ENCODE measurements around the gene EML1.

EML1 gene

DNA sequence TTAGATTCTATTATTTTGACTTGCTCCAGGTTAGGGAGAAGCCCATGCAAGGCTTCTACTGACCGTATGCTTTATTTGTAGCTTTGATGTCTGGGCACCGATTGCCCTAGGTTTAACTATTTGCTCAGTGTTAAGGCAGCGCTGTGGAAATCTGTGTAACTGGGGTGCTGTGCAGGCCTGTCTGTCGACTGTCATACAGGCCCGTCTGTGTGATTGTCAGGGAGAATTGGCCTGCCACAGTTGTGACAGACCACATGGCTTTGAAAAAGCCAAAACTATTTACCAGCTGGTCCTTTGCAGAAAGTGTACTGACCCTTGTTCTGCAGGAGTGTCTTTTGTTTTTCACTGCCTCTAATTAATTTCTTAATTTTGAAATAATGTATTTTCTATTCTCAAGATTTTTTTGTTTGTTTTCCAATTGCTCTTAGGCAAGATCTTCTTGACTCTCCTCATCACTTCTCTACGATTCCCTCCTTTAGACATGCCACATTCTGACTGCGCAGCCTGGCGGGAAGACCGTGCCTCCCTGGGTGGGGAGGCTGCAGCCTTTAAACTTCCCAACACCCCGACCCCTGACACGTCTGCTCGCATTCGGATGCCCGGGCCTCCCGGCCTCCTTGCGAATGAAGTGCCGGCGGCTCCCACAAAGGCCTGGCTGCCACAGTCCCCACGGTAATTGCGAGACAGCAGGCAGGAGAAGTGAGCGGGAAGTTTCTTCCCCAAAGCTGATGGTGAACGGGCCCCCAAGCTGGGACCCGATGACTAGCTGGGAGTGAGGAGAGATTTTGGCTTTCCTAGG lies 173.0 kb downstream of the EML1 start:
- H3K9me3 ChIP-seq (ENCODE audit: control insufficient read depth in 1 of 2, low read length in 2 of 2): no peaks in the 10 kb centered on the region
- no peaks in the 10 kb centered on the region for H3K36me3 ChIP-seq (ENCODE audit: control insufficient read depth in 1 of 2, insufficient read depth in 2 of 2, low read length in 2 of 2)
- H3K4me1 ChIP-seq (ENCODE audit: control insufficient read depth in 1 of 2, insufficient read depth in 2 of 2, low read length in 2 of 2): peaks cover 0 to 4% of the 10 kb centered on the region in 2 donors
- H3K27ac ChIP-seq (ENCODE audit: low read length): no peak overlapping the region
- H3K4me3 ChIP-seq (ENCODE audit: low read depth in 1 of 2, low read length in 2 of 2): no peak overlapping the region
- no peaks in the 10 kb centered on the region for H3K27me3 ChIP-seq (ENCODE audit: low read depth, low read length)

DNA sequence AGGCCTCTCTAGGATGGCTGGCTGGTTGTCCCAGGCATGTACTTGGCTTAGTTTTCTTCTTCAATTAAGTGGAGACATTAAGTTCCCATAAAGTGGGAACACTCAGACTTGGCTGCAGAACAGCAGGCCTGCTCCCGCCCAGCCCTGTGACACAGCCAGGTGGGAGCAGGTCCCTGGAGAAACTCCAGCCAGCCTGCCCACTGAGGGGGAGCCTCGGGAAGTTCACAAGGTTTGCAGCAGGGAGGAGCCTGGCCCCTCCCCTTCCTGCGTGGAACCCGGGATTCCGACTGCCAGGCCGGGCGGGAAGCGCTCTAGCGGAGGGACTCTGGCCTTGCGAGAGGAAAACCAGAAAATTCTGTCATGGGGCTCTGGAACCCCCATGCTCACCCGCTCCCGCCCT lies 173.7 kb downstream of the EML1 start:
- Histone ChIP-seq H3K27me3 (ENCODE audit: low read depth, low read length) (no peaks in the 10 kb centered on the region), H3K4me1 (ENCODE audit: control insufficient read depth in 1 of 2, insufficient read depth in 2 of 2, low read length in 2 of 2) (peaks cover 0 to 4% of the 10 kb centered on the region in 2 donors), H3K27ac (ENCODE audit: low read length) (no peak overlapping the region), H3K9me3 (ENCODE audit: control insufficient read depth in 1 of 2, low read length in 2 of 2) (no peaks in the 10 kb centered on the region), H3K4me3 (ENCODE audit: low read depth in 1 of 2, low read length in 2 of 2) (no peak overlapping the region), H3K36me3 (ENCODE audit: control insufficient read depth in 1 of 2, insufficient read depth in 2 of 2, low read length in 2 of 2) (no peaks in the 10 kb centered on the region)

DNA sequence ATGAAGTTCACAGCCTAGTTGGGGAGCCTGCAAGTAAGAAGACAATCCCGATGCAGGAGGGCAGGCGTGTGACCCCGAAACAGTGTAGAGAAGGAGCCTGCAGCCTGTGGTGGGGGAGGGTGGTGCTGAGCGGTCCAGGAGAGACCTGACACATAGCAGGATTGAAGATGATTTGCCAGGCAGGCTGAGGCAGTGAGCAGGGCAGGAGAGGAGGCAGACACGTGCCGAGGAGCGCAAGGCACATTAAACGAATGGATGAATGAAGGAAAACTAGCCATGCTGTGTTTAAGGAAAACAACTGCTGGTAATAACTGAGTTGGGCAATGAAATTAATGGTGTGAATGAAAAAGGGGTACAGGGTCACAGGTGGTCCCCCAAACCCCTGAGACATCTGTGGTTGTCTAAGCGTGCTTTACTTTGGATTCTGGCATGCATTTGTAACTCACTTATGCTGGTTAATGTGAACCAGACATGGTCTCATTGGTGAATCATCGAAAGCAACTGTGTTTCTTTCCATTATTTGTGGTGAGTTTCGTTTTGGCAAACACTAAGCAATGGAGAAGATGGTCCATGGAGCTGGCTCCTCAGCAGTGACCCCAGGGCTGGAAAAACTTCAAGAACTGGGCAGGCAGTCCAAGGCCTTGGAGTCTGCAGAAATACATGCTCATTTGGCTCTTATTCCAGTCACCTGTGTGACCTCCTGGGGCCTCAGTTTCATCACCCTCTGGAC lies 175.1 kb downstream of the EML1 start:
- Histone ChIP-seq H3K36me3 (ENCODE audit: control insufficient read depth in 1 of 2, insufficient read depth in 2 of 2, low read length in 2 of 2) (no peaks in the 10 kb centered on the region), H3K27me3 (ENCODE audit: low read depth, low read length) (no peaks in the 10 kb centered on the region), H3K9me3 (ENCODE audit: control insufficient read depth in 1 of 2, low read length in 2 of 2) (no peaks in the 10 kb centered on the region), H3K27ac (ENCODE audit: low read length) (no peak overlapping the region), H3K4me1 (ENCODE audit: control insufficient read depth in 1 of 2, insufficient read depth in 2 of 2, low read length in 2 of 2) (peaks cover 0 to 10% of the 10 kb centered on the region in 2 donors), H3K4me3 (ENCODE audit: low read depth in 1 of 2, low read length in 2 of 2) (no peak overlapping the region)

DNA sequence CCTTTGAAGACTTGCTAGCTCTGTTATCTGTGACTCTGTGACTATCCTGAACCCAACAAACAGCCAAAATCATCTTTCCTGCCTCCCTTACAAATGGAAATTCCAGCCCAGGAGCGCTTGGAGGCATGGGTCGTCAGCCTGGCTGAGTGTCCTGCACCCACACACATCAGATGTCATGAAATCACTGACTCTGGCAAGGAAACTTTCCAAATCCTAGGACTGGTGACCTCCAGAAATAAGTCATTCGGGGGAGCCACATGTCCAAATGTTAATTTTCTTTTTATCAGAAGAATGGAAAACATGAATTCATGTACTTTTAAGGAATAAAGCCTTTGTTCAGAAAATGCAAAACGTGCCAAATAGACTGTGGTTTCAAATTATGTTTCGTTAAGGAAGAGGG lies 175.7 kb downstream of the EML1 start:
- no peaks in the 10 kb centered on the region for H3K27me3 ChIP-seq (ENCODE audit: low read depth, low read length)
- no peaks in the 10 kb centered on the region for H3K9me3 ChIP-seq (ENCODE audit: control insufficient read depth in 1 of 2, low read length in 2 of 2)
- no peak overlapping the region for H3K27ac ChIP-seq (ENCODE audit: low read length)
- no peak overlapping the region for H3K4me3 ChIP-seq (ENCODE audit: low read depth in 1 of 2, low read length in 2 of 2)
- H3K4me1 ChIP-seq (ENCODE audit: control insufficient read depth in 1 of 2, insufficient read depth in 2 of 2, low read length in 2 of 2): peaks cover 0 to 10% of the 10 kb centered on the region in 2 donors
- no peaks in the 10 kb centered on the region for H3K36me3 ChIP-seq (ENCODE audit: control insufficient read depth in 1 of 2, insufficient read depth in 2 of 2, low read length in 2 of 2)

DNA sequence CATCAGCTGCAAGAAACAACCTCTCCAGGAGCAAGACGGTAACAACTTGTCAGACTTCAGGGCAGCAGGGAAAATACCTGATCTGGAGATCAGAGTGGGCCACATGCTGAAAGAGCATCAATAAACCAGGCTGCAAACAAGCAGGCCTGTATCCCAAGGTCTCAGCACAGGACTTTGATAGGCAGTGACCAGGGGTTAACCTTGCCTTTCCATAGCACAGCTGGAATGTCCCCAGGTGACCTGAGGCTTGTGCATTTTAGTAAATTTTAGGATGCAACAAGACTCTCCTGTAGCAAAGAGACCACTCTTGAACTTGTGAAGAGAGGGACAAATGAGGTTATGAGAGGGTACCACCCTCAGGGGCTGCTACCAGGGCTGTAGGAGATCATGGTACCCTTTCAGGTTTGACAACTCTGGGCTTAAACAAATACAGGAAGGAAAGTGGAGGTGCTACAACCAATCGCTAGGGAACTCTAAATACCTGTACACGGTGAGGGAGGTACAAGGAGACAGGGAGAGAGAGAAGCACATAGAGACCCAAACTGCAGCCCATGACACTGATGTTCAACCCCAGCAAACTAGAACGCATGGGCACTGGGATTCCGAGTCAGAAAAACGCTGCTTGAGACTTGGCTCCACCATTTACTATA lies 176.6 kb downstream of the EML1 start:
- peaks cover 0 to 4% of the 10 kb centered on the region in 2 donors for H3K9me3 ChIP-seq (ENCODE audit: control insufficient read depth in 1 of 2, low read length in 2 of 2)
- H3K27ac ChIP-seq (ENCODE audit: low read length): no peak overlapping the region

DNA sequence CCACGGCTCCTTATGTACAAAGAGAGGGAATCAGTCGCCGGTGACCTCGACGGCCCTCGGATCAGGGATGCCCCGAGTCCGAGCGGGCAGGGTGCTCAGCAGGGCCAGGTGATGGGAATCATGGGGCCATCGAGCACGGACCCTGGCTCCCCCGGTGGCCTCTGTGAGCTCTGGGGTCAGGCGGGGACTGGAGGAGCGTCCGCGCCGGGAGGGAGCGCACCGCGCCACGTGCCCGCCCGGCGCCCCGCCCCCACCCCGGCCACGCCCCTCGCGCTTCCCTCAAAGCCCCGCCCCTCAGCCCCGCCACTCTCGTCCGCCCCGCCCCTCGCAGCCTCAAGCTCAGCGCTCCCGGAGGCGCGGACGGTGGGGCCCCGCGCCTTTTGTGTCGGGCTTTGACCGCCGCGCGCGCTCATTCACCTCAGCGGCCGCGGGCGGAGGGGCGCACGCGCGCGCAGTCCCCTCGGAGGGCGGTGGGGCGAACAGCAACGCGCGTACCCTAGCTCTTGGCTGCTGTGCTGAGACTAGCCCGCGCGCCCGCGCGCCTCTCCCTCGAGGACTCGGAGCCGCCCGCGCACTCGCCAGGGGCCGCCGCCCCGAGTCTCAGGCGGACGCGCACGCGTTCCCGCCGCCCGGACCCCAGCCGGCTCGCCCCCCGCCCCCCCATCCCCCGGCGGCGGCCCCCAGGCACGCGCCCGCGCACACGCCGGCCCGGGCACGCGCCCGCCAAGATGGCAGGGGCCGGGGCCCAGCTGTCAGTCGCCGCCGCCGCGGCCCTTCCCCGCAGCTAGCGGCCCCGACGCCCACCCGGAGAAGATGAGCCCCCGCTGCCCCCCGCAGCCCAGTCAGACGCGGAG lies 178.1 kb downstream of the EML1 start:
- peak overlapping the region in 1 of 2 donors; percentile 69 for H3K4me3 ChIP-seq (ENCODE audit: low read depth in 1 of 2, low read length in 2 of 2)
- H3K4me1 ChIP-seq (ENCODE audit: control insufficient read depth in 1 of 2, insufficient read depth in 2 of 2, low read length in 2 of 2): peaks cover 0 to 10% of the 10 kb centered on the region in 2 donors
- H3K27me3 ChIP-seq (ENCODE audit: low read depth, low read length): no peaks in the 10 kb centered on the region
- peaks cover 0 to 10% of the 10 kb centered on the region in 2 donors for H3K9me3 ChIP-seq (ENCODE audit: control insufficient read depth in 1 of 2, low read length in 2 of 2)
- H3K36me3 ChIP-seq (ENCODE audit: control insufficient read depth in 1 of 2, insufficient read depth in 2 of 2, low read length in 2 of 2): no peaks in the 10 kb centered on the region
- H3K27ac ChIP-seq (ENCODE audit: low read length): no peak overlapping the region

More for the DNA sequence above, 176.6 kb downstream of the EML1 start:
- Histone ChIP-seq H3K4me1 (ENCODE audit: control insufficient read depth in 1 of 2, insufficient read depth in 2 of 2, low read length in 2 of 2) (peaks cover 0 to 10% of the 10 kb centered on the region in 2 donors), H3K27me3 (ENCODE audit: low read depth, low read length) (no peaks in the 10 kb centered on the region), H3K36me3 (ENCODE audit: control insufficient read depth in 1 of 2, insufficient read depth in 2 of 2, low read length in 2 of 2) (no peaks in the 10 kb centered on the region), H3K4me3 (ENCODE audit: low read depth in 1 of 2, low read length in 2 of 2) (no peak overlapping the region)

DNA sequence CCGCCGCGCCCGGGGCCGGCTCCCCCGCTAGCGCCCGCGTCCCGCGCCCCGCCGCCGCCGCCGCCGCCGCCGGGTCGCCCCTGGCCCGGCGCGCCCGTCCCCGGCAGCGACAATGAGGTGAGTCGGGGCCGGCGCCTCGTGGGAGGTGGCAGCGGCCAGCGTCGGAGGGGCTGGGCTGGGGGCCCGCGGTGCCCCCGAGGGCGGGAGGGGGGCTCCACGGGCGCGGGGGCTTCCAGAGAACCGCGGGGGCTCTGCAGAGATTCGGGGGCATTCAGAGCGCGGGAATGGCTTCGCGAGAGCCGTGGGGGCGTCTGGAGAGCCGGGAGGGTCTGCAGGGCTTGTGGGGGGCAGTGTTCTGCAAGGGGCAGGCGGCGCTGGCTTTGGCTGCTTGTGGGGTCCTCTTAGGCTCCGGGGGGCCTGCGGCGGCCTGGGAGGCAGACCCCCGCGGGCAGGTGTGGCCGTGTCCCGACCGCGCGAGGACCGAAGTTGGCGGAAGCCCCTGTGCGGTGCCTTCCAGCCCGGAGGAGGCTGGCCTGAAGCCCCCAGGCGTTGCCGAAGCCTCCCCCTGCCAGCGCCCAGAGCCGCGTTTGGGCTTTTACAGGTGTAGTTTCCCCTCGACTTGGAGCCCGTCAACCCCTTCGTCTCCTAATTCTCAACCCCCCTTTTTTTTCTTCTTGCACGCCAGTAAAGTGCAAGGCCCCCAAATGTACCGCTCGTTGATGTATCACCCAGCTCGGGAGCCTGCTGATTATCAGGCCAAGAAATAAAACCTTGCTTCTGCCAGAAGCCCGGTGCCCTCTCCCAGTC lies 178.9 kb downstream of the EML1 start:
- H3K27me3 ChIP-seq (ENCODE audit: low read depth, low read length): no peaks in the 10 kb centered on the region
- H3K4me1 ChIP-seq (ENCODE audit: control insufficient read depth in 1 of 2, insufficient read depth in 2 of 2, low read length in 2 of 2): peaks cover 0 to 10% of the 10 kb centered on the region in 2 donors
- peak overlapping the region; percentile 10 for H3K27ac ChIP-seq (ENCODE audit: low read length)
- H3K36me3 ChIP-seq (ENCODE audit: control insufficient read depth in 1 of 2, insufficient read depth in 2 of 2, low read length in 2 of 2): no peaks in the 10 kb centered on the region
- peak overlapping the region; percentile 80 to 92 for H3K4me3 ChIP-seq (ENCODE audit: low read depth in 1 of 2, low read length in 2 of 2)
- peaks cover 0 to 10% of the 10 kb centered on the region in 2 donors for H3K9me3 ChIP-seq (ENCODE audit: control insufficient read depth in 1 of 2, low read length in 2 of 2)

DNA sequence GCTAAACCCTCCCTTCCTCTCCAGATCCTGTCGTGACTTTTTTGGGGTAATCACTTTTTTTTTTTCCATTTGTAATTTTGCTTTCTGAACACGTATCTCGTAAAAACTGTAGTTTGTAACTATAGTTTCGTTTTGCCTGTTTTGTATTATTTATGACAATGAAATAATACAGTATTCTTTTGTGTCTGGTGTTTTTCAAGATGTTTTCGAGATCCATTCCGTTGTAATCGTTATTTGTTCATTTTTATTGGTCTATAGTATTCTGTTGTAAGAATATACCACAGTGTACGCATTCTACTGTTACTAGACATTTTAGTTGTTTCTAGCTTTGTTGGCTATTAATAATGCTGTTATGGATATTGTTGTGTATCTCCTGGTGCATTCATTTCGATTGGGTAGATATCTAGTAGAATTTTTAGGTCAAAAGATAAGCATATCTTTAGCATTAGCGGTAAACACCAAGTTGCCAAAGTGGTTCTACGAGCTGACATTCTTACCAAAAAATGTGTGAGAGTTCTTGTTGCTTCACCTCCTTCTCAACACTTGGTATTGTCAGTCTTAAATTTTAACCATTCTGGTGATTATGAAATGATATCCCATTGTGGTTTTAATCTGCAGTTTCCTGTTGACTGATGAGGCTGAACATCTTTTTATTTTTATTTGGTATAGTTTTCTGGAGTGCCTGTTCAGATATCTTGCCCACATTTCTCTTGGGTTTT lies 179.7 kb downstream of the EML1 start:
- H3K27ac ChIP-seq (ENCODE audit: low read length): peak overlapping the region; percentile 10

DNA sequence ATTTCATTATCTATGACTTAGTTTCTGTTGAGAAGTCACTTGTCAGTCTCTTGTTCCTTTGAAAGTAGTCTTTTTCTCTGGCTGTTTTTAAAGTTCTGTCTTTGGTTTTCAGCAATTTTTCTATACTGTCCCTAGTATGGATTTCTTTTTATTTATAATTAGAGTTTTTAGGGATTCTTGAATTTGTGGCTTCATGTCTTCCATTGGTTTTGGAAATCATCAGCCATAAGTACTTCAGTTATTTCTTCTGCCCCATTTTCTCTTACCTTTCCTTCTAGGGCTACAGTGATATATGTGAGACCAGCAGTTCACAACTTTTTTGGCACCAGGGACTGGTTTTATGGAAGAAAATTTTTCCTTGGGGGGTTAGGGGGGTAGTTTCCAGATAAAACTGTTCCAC lies 182.0 kb downstream of the EML1 start:
- no peak overlapping the region for H3K4me3 ChIP-seq (ENCODE audit: low read depth in 1 of 2, low read length in 2 of 2)
- no peaks in the 10 kb centered on the region for H3K36me3 ChIP-seq (ENCODE audit: control insufficient read depth in 1 of 2, insufficient read depth in 2 of 2, low read length in 2 of 2)
- H3K27ac ChIP-seq (ENCODE audit: low read length): no peak overlapping the region
- peaks cover 0 to 10% of the 10 kb centered on the region in 2 donors for H3K9me3 ChIP-seq (ENCODE audit: control insufficient read depth in 1 of 2, low read length in 2 of 2)
- H3K4me1 ChIP-seq (ENCODE audit: control insufficient read depth in 1 of 2, insufficient read depth in 2 of 2, low read length in 2 of 2): peaks cover 0 to 10% of the 10 kb centered on the region in 2 donors
- no peaks in the 10 kb centered on the region for H3K27me3 ChIP-seq (ENCODE audit: low read depth, low read length)

More for the DNA sequence above, 179.7 kb downstream of the EML1 start:
- no peaks in the 10 kb centered on the region for H3K36me3 ChIP-seq (ENCODE audit: control insufficient read depth in 1 of 2, insufficient read depth in 2 of 2, low read length in 2 of 2)
- peak overlapping the region; percentile 80 to 92 for H3K4me3 ChIP-seq (ENCODE audit: low read depth in 1 of 2, low read length in 2 of 2)
- peaks cover 0 to 10% of the 10 kb centered on the region in 2 donors for H3K4me1 ChIP-seq (ENCODE audit: control insufficient read depth in 1 of 2, insufficient read depth in 2 of 2, low read length in 2 of 2)
- H3K9me3 ChIP-seq (ENCODE audit: control insufficient read depth in 1 of 2, low read length in 2 of 2): peaks cover 0 to 10% of the 10 kb centered on the region in 2 donors
- no peaks in the 10 kb centered on the region for H3K27me3 ChIP-seq (ENCODE audit: low read depth, low read length)

DNA sequence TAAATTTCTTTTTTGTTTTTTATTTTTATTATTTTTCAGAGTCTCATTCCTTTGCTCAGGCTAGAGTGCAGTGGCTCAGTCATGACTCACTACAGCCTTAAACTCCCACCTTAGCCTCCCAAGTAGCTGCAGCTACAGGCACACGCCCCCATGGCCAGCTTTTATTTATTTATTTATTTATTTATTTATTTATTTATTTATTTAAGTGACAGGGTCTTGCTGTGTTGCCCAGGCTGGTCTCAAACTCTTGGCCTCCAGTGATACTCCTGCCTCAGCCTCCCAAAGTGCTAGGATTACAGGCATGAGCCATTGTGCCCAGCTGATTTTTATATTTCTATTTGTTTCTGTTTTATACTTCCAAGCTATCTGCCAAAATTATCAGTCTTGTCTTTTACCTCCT lies 182.8 kb downstream of the EML1 start:
- no peak overlapping the region for H3K27ac ChIP-seq (ENCODE audit: low read length)
- H3K36me3 ChIP-seq (ENCODE audit: control insufficient read depth in 1 of 2, insufficient read depth in 2 of 2, low read length in 2 of 2): no peaks in the 10 kb centered on the region
- no peaks in the 10 kb centered on the region for H3K27me3 ChIP-seq (ENCODE audit: low read depth, low read length)
- H3K4me1 ChIP-seq (ENCODE audit: control insufficient read depth in 1 of 2, insufficient read depth in 2 of 2, low read length in 2 of 2): peaks cover 0 to 7% of the 10 kb centered on the region in 2 donors
- H3K4me3 ChIP-seq (ENCODE audit: low read depth in 1 of 2, low read length in 2 of 2): no peak overlapping the region
- H3K9me3 ChIP-seq (ENCODE audit: control insufficient read depth in 1 of 2, low read length in 2 of 2): peaks cover 0 to 10% of the 10 kb centered on the region in 2 donors
